CD4-positive, alpha-beta memory T cell (primary cell): ENCODE results near the gene HERPUD2. TPM values are rescaled to one million over a fixed set of nuclear protein-coding genes. Genes with fewer than 3 reads are reported as not detected.
A peak's percentile ranks its signal among the peaks of the same experiment; 100 is the strongest.

Experiments used
- CTCF ChIA-PET: fragments of 350-600 bp; sonication (Branson Sonifier 250); formaldehyde crosslinking; loops from one replicate; lab custom pipeline; 2021; ENCODE audit warnings: inconsistent platforms; ENCODE audit not compliant: partially characterized antibody; lab: Charles Lee
- POLR2A ChIA-PET: fragments of 350-600 bp; sonication (Branson Sonifier 250); formaldehyde crosslinking; loops from one replicate; lab custom pipeline; 2021; ENCODE audit not compliant: partially characterized antibody; lab: Charles Lee
- DNase-seq, 5 donors: peaks; one replicate each; pipeline versions ENCODE4 v3.0.0 to v3.0.0-alpha.2; 2020 to 2022; ENCODE audit warnings: mixed read lengths in 1 of 5
- H3K27ac ChIP-seq: one replicate; pipeline ENCODE4 v1.7.0; 2013; ENCODE audit warnings: low read depth, low read length
- H3K27me3 ChIP-seq: 2 replicates; pipeline ENCODE4 v1.7.0; 2013; ENCODE audit warnings: mild to moderate bottlenecking, low read length, moderate library complexity; ENCODE audit not compliant: insufficient read depth
- H3K36me3 ChIP-seq: 2 replicates; pipeline ENCODE4 v1.7.0; 2013; ENCODE audit warnings: mild to moderate bottlenecking, low read length, moderate library complexity; ENCODE audit not compliant: insufficient read depth
- H3K4me1 ChIP-seq: 2 replicates; pipeline ENCODE4 v1.7.0; 2013; ENCODE audit warnings: mild to moderate bottlenecking, low read length, moderate library complexity; ENCODE audit not compliant: insufficient read depth
- H3K4me3 ChIP-seq, 2 donors: one replicate each; pipeline ENCODE4 v1.7.0; 2013; ENCODE audit warnings: low read length in 2 of 2, mild to moderate bottlenecking in 1 of 2
- H3K9me3 ChIP-seq, 2 donors: one replicate each; pipeline ENCODE4 v1.7.0; 2013; ENCODE audit warnings: low read length in 2 of 2, control low read depth in 1 of 2; ENCODE audit not compliant: control insufficient read depth in 1 of 2
- H3K27ac Mint-ChIP-seq, 7 donors: one replicate each; pipeline ENCODE4 v1.8.0; 2020 to 2021; ENCODE audit warnings: mixed read lengths in 7 of 7, mild to moderate bottlenecking in 6 of 7, inconsistent platforms in 3 of 7, moderate library complexity in 3 of 7
- H3K27me3 Mint-ChIP-seq, 2 donors: one replicate each; pipeline ENCODE4 v1.8.0; 2020 to 2021; ENCODE audit warnings: mixed read lengths in 2 of 2
- H3K36me3 Mint-ChIP-seq, 2 donors: one replicate each; pipeline ENCODE4 v1.8.0; 2020 to 2021; ENCODE audit warnings: mixed read lengths in 2 of 2, inconsistent platforms in 1 of 2, mild to moderate bottlenecking in 1 of 2
- H3K4me1 Mint-ChIP-seq, 4 donors: one replicate each; pipeline ENCODE4 v1.8.0; 2020 to 2021; ENCODE audit warnings: mixed read lengths in 4 of 4, mild to moderate bottlenecking in 1 of 4
- H3K4me3 Mint-ChIP-seq, 8 donors: one replicate each; pipeline ENCODE4 v1.8.0; 2020 to 2021; ENCODE audit warnings: mixed read lengths in 8 of 8, mild to moderate bottlenecking in 7 of 8, moderate library complexity in 6 of 8, inconsistent platforms in 3 of 8
- H3K9me3 Mint-ChIP-seq, 8 donors: one replicate each; pipeline ENCODE4 v1.8.0; 2020 to 2021; ENCODE audit warnings: mixed read lengths in 8 of 8, mild to moderate bottlenecking in 5 of 8, inconsistent platforms in 3 of 8, moderate library complexity in 1 of 8
- intact Hi-C: fragments of 100-400 bp; cut with micrococcal nuclease; formaldehyde crosslinking; loops from one replicate; pipeline ENCODE4 v1.15.1; 2023
- polyA plus RNA-seq, 2 donors: library from polyadenylated mRNA; unstranded; fragments of 300-500 nt; fragmentation: Illumina TruSeq; gene quantifications; one replicate each; pipeline ENCODE4 v1.2.3, GENCODE V29; 2021
- total RNA-seq, 2 experiments: library from RNA; stranded (reverse); gene quantifications; one replicate each; pipeline ENCODE4 v1.2.3, GENCODE V29; 2021

Gene HERPUD2
- total and polyA plus RNA-seq, 4 experiments from 2014 or later = 67.3 to 99.2 (median 80.5) TPM

DNA sequence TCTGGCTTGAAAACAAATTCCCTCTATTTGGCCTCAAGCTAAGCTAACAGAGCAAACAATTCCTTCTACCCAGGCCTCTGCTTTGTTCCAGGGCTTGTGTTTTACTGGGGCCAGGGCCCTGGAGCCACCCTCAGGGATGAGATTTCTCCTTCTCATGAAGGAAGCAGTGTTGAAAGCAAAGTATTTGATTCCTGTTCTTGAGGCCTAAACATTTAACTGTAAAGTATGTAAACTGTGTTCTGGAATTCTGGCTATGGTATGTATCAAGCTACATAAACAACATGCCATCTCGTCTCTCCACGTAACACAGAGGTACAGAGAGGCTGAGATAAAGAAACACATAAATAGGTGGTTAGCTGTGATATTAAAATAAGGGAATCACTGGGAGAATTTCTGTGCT, 81.8 kb downstream of the HERPUD2 start:
- ChIA-PET CTCF (interaction anchor here (0.9 to 4.3 kb wide), 2 partner anchors 8 to 11 kb away, joined by 3 to 25 read pairs; no protein-coding TSS in a partner anchor), POLR2A (no interaction called here)
- intact Hi-C loops = no loop called here
- Histone ChIP-seq H3K36me3 (no peaks in the 10 kb centered on the region), H3K4me3 (no peak overlapping the region), H3K27me3 (no peaks in the 10 kb centered on the region), H3K4me1 (no peaks in the 10 kb centered on the region), H3K9me3 (no peaks in the 10 kb centered on the region), H3K27ac (no peak overlapping the region)
- Mint-ChIP-seq H3K4me1 (no peaks in the 10 kb centered on the region), H3K36me3 (peaks cover 10 to 29% of the 10 kb centered on the region in 2 donors), H3K9me3 (peaks cover 0 to 4% (median 0%) of the 10 kb centered on the region in 8 donors), H3K4me3 (no peak overlapping the region), H3K27ac (no peak overlapping the region), H3K27me3 (no peaks in the 10 kb centered on the region)
- DNase-seq = no peak

DNA sequence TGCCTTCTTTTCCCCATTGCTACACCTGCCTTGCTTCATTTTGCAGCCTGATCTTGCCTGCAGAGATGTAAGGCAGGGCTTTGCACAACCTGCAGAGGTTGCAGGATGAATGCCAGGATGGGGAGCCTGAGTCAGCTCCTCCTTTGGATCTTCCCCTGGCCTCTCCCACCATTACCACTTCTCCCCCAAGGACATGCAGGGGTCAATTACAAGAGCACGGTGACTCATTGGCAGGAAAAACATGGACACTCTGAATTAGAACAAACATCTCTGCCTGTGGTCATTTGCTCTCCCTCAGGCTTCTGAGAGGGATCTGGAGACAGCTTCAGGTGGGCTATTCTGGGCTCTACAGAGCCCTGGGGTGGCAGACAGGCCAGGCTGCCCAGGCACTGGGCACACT, 89.2 kb downstream of the HERPUD2 start:
- no peaks in the 10 kb centered on the region for H3K36me3 ChIP-seq
- H3K27me3 Mint-ChIP-seq = no peaks in the 10 kb centered on the region
- no peak for DNase-seq
- no peaks in the 10 kb centered on the region for H3K4me1 ChIP-seq
- H3K4me3 Mint-ChIP-seq = no peak overlapping the region
- no peaks in the 10 kb centered on the region for H3K27me3 ChIP-seq
- peaks cover 0 to 23% of the 10 kb centered on the region in 2 donors for H3K36me3 Mint-ChIP-seq
- H3K4me1 Mint-ChIP-seq = no peaks in the 10 kb centered on the region
- H3K9me3 Mint-ChIP-seq = peaks cover 0 to 3% (median 0%) of the 10 kb centered on the region in 8 donors
- no peak overlapping the region for H3K4me3 ChIP-seq
- CTCF ChIA-PET = no interaction called here
- intact Hi-C loops = no loop called here
- H3K27ac Mint-ChIP-seq = no peak overlapping the region
- POLR2A ChIA-PET = no interaction called here
- no peak overlapping the region for H3K27ac ChIP-seq
- H3K9me3 ChIP-seq = no peaks in the 10 kb centered on the region

DNA sequence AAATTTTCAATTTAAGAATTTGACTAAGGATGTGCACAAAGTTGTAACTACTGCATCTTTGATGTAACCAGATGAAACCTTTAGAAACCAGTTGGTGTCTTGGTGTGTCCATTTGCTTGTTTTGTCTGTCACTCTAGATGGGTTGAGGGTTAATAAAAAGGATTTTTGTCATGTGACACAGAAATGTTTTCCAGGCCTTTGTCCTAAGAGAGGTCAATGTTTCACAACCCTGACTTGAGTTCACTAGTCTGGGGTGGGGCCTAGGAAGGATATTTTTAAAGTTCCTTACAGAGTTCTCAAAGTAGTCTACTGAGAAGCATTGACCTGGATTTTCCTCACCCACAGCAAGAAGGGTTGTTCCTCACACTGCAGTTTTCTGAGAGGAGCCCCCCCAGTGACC, 90.3 kb downstream of the HERPUD2 start:
- Mint-ChIP-seq H3K9me3 (peaks cover 0 to 3% (median 0%) of the 10 kb centered on the region in 8 donors), H3K27me3 (no peaks in the 10 kb centered on the region), H3K27ac (no peak overlapping the region), H3K4me1 (no peaks in the 10 kb centered on the region), H3K36me3 (peaks cover 0 to 21% of the 10 kb centered on the region in 2 donors), H3K4me3 (no peak overlapping the region)
- Histone ChIP-seq H3K4me1 (no peaks in the 10 kb centered on the region), H3K27ac (no peak overlapping the region), H3K27me3 (no peaks in the 10 kb centered on the region), H3K4me3 (no peak overlapping the region), H3K36me3 (no peaks in the 10 kb centered on the region), H3K9me3 (no peaks in the 10 kb centered on the region)
- no peak for DNase-seq
- intact Hi-C loops = no loop called here
- POLR2A ChIA-PET = no interaction called here
- CTCF ChIA-PET = no interaction called here

DNA sequence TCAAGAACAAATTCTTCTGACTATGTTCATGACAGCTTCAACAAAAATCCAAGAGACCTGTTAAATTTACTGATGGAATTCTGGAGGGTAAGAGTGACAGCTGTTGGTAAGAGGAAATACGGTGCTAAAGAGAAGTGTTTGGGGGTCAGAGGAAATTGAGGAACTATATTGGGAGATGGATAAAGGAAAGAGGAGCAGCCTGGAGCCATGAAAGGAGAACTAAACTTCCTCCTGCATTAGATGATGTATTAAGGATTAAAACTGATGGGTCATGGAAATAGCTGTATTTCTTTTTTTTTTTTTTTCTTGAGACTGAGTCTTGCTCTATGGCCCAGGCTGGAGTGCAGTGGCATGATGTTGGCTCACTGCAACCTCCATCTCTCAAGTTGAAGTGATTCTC, 95.3 kb downstream of the HERPUD2 start:
- Mint-ChIP-seq H3K36me3 (peaks cover 0 to 24% of the 10 kb centered on the region in 2 donors), H3K9me3 (peaks cover 0 to 3% (median 0%) of the 10 kb centered on the region in 8 donors), H3K4me1 (no peaks in the 10 kb centered on the region), H3K4me3 (no peak overlapping the region), H3K27me3 (no peaks in the 10 kb centered on the region), H3K27ac (no peak overlapping the region)
- CTCF ChIA-PET = interaction anchor here (1.5 kb wide), 1 partner anchor 25 kb away, joined by 4 read pairs; no protein-coding TSS in a partner anchor
- intact Hi-C loops = no loop called here
- no peak overlapping the region for H3K27ac ChIP-seq
- H3K36me3 ChIP-seq = no peaks in the 10 kb centered on the region
- no peaks in the 10 kb centered on the region for H3K4me1 ChIP-seq
- H3K4me3 ChIP-seq = no peak overlapping the region
- POLR2A ChIA-PET = no interaction called here
- H3K27me3 ChIP-seq = no peaks in the 10 kb centered on the region
- no peaks in the 10 kb centered on the region for H3K9me3 ChIP-seq
- no peak for DNase-seq

DNA sequence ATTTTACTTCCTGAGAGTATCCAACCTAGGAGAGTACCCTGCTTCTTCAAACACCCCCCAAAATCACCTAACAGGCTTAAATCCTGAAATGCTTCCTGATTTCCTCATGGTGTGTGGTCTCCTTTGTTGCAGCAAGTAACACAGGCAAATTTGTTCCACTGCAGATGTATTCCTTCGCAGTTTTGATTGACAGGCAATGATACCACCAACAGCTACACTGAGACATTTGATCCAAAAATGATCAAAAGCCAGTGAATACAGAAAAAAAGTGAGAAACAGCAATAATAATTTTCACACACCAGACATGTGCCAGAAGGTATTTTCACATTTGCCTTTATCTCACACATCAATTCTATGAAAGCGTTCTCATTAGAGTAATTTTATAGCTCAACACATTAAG, 95.9 kb downstream of the HERPUD2 start:
- Mint-ChIP-seq H3K4me1 (no peaks in the 10 kb centered on the region), H3K4me3 (no peak overlapping the region), H3K27ac (no peak overlapping the region), H3K36me3 (peaks cover 0 to 24% of the 10 kb centered on the region in 2 donors), H3K27me3 (no peaks in the 10 kb centered on the region), H3K9me3 (peaks cover 0 to 3% (median 0%) of the 10 kb centered on the region in 8 donors)
- POLR2A ChIA-PET = no interaction called here
- CTCF ChIA-PET = interaction anchor here (1.5 kb wide), 1 partner anchor 26 kb away, joined by 4 read pairs; no protein-coding TSS in a partner anchor
- no peaks in the 10 kb centered on the region for H3K27me3 ChIP-seq
- no peaks in the 10 kb centered on the region for H3K4me1 ChIP-seq
- H3K9me3 ChIP-seq = no peaks in the 10 kb centered on the region
- no peak overlapping the region for H3K4me3 ChIP-seq
- no peak overlapping the region for H3K27ac ChIP-seq
- intact Hi-C loops = no loop called here
- H3K36me3 ChIP-seq = no peaks in the 10 kb centered on the region
- no peak for DNase-seq

DNA sequence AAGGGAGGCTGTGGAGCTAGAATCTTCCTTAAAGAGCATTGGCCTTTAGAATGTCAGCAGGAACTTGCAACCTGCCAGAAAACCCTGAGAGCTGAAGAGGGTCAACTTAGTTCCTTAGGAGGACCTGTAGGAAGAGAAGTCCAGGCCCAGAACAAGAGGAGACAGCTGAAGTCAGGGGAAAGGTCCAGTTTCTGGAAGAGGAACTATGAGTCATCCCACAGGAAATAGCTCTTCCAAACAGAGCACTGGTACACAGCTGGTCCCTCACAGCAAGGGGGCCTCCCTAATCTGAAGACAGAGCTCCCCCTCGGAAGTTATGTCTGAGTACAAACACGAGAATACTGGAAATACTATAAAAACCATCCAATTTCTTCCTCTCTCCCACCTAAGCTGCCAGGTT, 98.9 kb downstream of the HERPUD2 start:
- no peaks in the 10 kb centered on the region for H3K4me1 Mint-ChIP-seq
- DNase-seq = no peak
- Histone ChIP-seq H3K9me3 (no peaks in the 10 kb centered on the region), H3K36me3 (no peaks in the 10 kb centered on the region), H3K27me3 (no peaks in the 10 kb centered on the region), H3K4me1 (no peaks in the 10 kb centered on the region), H3K27ac (no peak overlapping the region), H3K4me3 (no peak overlapping the region)
- H3K36me3 Mint-ChIP-seq = peaks cover 0 to 7% of the 10 kb centered on the region in 2 donors
- CTCF ChIA-PET = interaction anchor here (1.1 to 3.1 kb wide), 6 partner anchors 13 to 173 kb away, joined by 3 to 13 read pairs (median 4); no protein-coding TSS in a partner anchor
- no peaks in the 10 kb centered on the region for H3K9me3 Mint-ChIP-seq
- no peak overlapping the region for H3K27ac Mint-ChIP-seq
- intact Hi-C loops = no loop called here
- POLR2A ChIA-PET = no interaction called here
- H3K4me3 Mint-ChIP-seq = no peak overlapping the region
- H3K27me3 Mint-ChIP-seq = no peaks in the 10 kb centered on the region

DNA sequence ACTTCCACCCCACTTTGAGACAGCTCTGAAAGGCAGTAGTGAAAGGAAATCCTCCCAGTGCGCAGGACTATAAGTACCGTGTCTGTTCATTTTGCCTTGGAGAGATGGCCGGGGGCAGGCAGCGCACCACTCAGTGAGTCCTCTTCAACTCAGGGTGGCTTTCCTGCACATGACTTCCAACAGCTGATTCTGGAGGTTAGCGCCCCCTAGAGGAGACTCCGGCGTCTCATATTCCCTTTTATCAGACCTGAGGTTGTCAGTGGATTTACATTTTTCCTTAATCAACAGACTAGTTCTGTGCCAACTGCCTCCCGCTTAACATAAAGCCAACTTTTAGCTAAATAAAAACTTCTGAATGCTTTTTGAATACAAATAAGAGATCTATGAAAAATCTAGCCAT, 101.0 kb downstream of the HERPUD2 start:
- Histone ChIP-seq H3K36me3 (no peaks in the 10 kb centered on the region), H3K27me3 (no peaks in the 10 kb centered on the region), H3K4me3 (no peak overlapping the region), H3K27ac (no peak overlapping the region), H3K9me3 (no peaks in the 10 kb centered on the region), H3K4me1 (no peaks in the 10 kb centered on the region)
- Mint-ChIP-seq H3K4me1 (no peaks in the 10 kb centered on the region), H3K27ac (peak overlapping the region in 1 of 7 donors; percentile 15), H3K36me3 (peaks cover 0 to 12% of the 10 kb centered on the region in 2 donors), H3K9me3 (no peaks in the 10 kb centered on the region), H3K4me3 (no peak overlapping the region), H3K27me3 (no peaks in the 10 kb centered on the region)
- DNase-seq = no peak
- CTCF ChIA-PET = interaction anchor here (0.8 to 1.3 kb wide), 3 partner anchors 8 to 74 kb away, joined by 3 read pairs; no protein-coding TSS in a partner anchor
- intact Hi-C loops = no loop called here
- POLR2A ChIA-PET = no interaction called here
